Measurements from ENCODE around the gene KCTD15. TPM values are rescaled to one million over a fixed set of nuclear protein-coding genes. Genes with fewer than 3 reads are reported as not detected.

Gene KCTD15
- total RNA-seq, 1 donor: 55.7 TPM

DNA sequence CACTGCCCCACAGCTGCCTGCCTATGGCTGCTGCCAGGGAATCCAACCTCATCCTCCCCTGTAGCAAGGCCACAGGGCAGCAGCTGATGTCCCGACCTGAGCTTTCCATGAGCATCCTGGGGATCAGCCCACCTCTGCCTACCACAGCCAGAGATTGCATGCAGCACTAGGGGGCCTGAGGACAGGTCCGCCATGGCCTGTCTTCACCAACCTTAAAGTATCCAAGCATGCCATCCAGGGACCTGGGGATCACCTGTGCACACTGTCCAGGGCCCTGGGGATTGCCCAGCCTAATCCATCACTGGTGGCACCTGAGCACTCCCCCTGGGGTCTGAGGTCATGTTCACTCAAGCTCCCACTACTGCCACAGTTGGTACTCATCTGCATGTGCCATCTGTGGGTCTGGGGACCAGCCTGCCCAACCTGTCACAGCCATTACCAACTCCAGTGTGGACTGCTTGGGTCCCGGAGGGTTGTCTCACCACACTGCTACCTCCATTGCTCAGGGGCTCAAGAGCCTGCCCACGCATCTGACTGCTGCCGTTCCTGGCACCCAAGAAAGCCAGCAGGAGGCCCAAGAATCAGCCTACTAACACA, 53.0 kb downstream of the KCTD15 start:
- Histone ChIP-seq H3K9me3 (ENCODE audit: low read depth, low read length) (no peaks in the 10 kb centered on the region), H3K79me2 (ENCODE audit: insufficient read depth, low read length) (no peaks in the 10 kb centered on the region), H2AFZ (ENCODE audit: low read length) (no peak overlapping the region), H3K4me1 (ENCODE audit: insufficient read depth, low read length) (no peaks in the 10 kb centered on the region), H3K36me3 (ENCODE audit: insufficient read depth, low read length) (no peaks in the 10 kb centered on the region), H3K4me2 (ENCODE audit: insufficient read depth, low read length) (no peak overlapping the region), H3K27ac (ENCODE audit: low read depth, low read length) (no peak overlapping the region), H3K27me3 (ENCODE audit: insufficient read depth, low read length) (no peaks in the 10 kb centered on the region), H3K4me3 (ENCODE audit: insufficient read depth, low read length) (no peak overlapping the region), H4K20me1 (ENCODE audit: insufficient read depth, low read length) (no peaks in the 10 kb centered on the region)
- no peak for DNase-seq (ENCODE audit: insufficient read length, low spot score, missing footprints)
- TF ChIP-seq, protein P1, sequence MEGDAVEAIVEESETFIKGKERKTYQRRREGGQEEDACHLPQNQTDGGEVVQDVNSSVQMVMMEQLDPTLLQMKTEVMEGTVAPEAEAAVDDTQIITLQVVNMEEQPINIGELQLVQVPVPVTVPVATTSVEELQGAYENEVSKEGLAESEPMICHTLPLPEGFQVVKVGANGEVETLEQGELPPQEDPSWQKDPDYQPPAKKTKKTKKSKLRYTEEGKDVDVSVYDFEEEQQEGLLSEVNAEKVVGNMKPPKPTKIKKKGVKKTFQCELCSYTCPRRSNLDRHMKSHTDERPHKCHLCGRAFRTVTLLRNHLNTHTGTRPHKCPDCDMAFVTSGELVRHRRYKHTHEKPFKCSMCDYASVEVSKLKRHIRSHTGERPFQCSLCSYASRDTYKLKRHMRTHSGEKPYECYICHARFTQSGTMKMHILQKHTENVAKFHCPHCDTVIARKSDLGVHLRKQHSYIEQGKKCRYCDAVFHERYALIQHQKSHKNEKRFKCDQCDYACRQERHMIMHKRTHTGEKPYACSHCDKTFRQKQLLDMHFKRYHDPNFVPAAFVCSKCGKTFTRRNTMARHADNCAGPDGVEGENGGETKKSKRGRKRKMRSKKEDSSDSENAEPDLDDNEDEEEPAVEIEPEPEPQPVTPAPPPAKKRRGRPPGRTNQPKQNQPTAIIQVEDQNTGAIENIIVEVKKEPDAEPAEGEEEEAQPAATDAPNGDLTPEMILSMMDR (IDR thresholded peaks at IDR 0.05; ENCODE audit: extremely low read depth, low read depth, low read length): no peak

GRCh38 chr19:33859016-33859415, 62.3 kb downstream of the KCTD15 start:
- H2AFZ ChIP-seq (ENCODE audit: low read length): no peak overlapping the region
- no peaks in the 10 kb centered on the region for H3K9me3 ChIP-seq (ENCODE audit: low read depth, low read length)
- H3K4me3 ChIP-seq (ENCODE audit: insufficient read depth, low read length): no peak overlapping the region
- H3K79me2 ChIP-seq (ENCODE audit: insufficient read depth, low read length): no peaks in the 10 kb centered on the region
- H3K36me3 ChIP-seq (ENCODE audit: insufficient read depth, low read length): no peaks in the 10 kb centered on the region
- no peak for DNase-seq (ENCODE audit: insufficient read length, low spot score, missing footprints)
- H3K27ac ChIP-seq (ENCODE audit: low read depth, low read length): no peak overlapping the region
- TF ChIP-seq, protein P1 (IDR thresholded peaks at IDR 0.05; ENCODE audit: extremely low read depth, low read depth, low read length): no peak
- H4K20me1 ChIP-seq (ENCODE audit: insufficient read depth, low read length): no peaks in the 10 kb centered on the region
- no peaks in the 10 kb centered on the region for H3K4me1 ChIP-seq (ENCODE audit: insufficient read depth, low read length)
- no peaks in the 10 kb centered on the region for H3K27me3 ChIP-seq (ENCODE audit: insufficient read depth, low read length)
- no peak overlapping the region for H3K4me2 ChIP-seq (ENCODE audit: insufficient read depth, low read length)

DNA sequence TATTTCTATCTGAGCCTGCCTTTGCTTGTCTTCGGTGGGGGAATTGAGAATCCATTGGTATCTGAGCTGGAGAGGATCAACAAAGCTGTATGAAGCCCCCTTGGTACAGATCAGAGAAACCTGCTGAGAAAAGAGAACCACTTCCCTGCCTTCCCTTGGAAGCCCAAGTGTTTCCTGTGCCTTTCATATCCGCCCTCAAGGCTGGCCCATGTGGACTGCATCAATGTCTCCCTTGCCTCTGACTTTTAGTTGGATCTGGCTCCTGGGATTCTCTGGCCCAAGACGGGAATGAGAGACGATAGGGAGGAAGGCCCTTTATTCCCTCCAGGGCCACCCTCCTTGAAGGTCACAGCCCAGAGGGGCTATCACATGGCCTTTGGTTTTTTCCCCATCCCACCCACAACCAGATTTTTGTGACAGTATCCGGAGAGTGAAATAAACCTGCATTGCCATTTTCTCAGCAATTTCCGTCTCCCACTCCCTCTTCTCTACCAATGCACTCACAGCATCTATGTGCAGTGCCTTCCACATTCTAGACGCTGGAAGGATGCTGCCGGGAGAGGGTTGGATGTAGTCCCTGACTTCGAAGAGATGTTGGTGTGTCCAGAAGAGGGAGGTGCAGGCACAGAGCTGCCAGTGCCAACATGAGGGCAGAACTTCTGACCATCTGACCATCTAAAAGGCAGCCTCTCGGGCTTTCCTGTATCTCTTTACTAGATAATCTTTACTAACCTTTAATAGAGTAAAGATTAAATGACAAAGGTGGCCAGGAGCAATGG, 63.8 kb downstream of the KCTD15 start:
- Histone ChIP-seq H3K9me3 (ENCODE audit: low read depth, low read length) (no peaks in the 10 kb centered on the region), H3K27ac (ENCODE audit: low read depth, low read length) (no peak overlapping the region), H4K20me1 (ENCODE audit: insufficient read depth, low read length) (no peaks in the 10 kb centered on the region), H2AFZ (ENCODE audit: low read length) (no peak overlapping the region), H3K27me3 (ENCODE audit: insufficient read depth, low read length) (no peaks in the 10 kb centered on the region), H3K36me3 (ENCODE audit: insufficient read depth, low read length) (no peaks in the 10 kb centered on the region), H3K4me2 (ENCODE audit: insufficient read depth, low read length) (no peak overlapping the region), H3K4me1 (ENCODE audit: insufficient read depth, low read length) (no peaks in the 10 kb centered on the region), H3K79me2 (ENCODE audit: insufficient read depth, low read length) (no peaks in the 10 kb centered on the region), H3K4me3 (ENCODE audit: insufficient read depth, low read length) (no peak overlapping the region)
- no peak for DNase-seq (ENCODE audit: insufficient read length, low spot score, missing footprints)
- TF ChIP-seq, protein P1 (IDR thresholded peaks at IDR 0.05; ENCODE audit: extremely low read depth, low read depth, low read length): no peak

- H2AFZ ChIP-seq (ENCODE audit: low read length): no peak overlapping the region
- no peaks in the 10 kb centered on the region for H3K79me2 ChIP-seq (ENCODE audit: insufficient read depth, low read length)
- H3K4me2 ChIP-seq (ENCODE audit: insufficient read depth, low read length): no peak overlapping the region
- no peak for DNase-seq (ENCODE audit: insufficient read length, low spot score, missing footprints)
- H4K20me1 ChIP-seq (ENCODE audit: insufficient read depth, low read length): no peaks in the 10 kb centered on the region
- H3K9me3 ChIP-seq (ENCODE audit: low read depth, low read length): no peaks in the 10 kb centered on the region
- H3K36me3 ChIP-seq (ENCODE audit: insufficient read depth, low read length): no peaks in the 10 kb centered on the region
- no peaks in the 10 kb centered on the region for H3K4me1 ChIP-seq (ENCODE audit: insufficient read depth, low read length)
- no peaks in the 10 kb centered on the region for H3K27me3 ChIP-seq (ENCODE audit: insufficient read depth, low read length)
- TF ChIP-seq, protein P1 (IDR thresholded peaks at IDR 0.05; ENCODE audit: extremely low read depth, low read depth, low read length): no peak
- no peak overlapping the region for H3K27ac ChIP-seq (ENCODE audit: low read depth, low read length)
- H3K4me3 ChIP-seq (ENCODE audit: insufficient read depth, low read length): no peak overlapping the region
Observed at GRCh38 chr19:33861950-33862349, 65.3 kb downstream of the KCTD15 start.

Data from osteoblast (primary cell).